UCSD-AML1 (cell line): ENCODE data around the gene MAPKAPK3.
"Not testable (repeated sequence)": the region's sequence is repeated elsewhere in the genome, so short reads cannot be mapped to it uniquely, and the experiment has no call there.

Experiments
- DNase-seq: peaks from one replicate; lab custom pipeline; 2025; ENCODE audit not compliant: unreplicated experiment; lab: John Stamatoyannopoulos, UW

MAPKAPK3 gene

GRCh38 chr3:50655009-50655830, 38.3 kb downstream of the MAPKAPK3 start:
- DNase-seq, result no peak

- no peak for DNase-seq
These were observed 39.7 kb downstream of the MAPKAPK3 start for GRCh38 chr3:50656417-50657195.

GRCh38 chr3:50657407-50657806, 40.5 kb downstream of the MAPKAPK3 start:
- DNase-seq, result no peak

GRCh38 chr3:50657816-50658215, 40.9 kb downstream of the MAPKAPK3 start:
- no peak for DNase-seq

- no peak for DNase-seq
These were observed 41.5 kb downstream of the MAPKAPK3 start for GRCh38 chr3:50658416-50658815.

- no peak for DNase-seq
These were observed 41.9 kb downstream of the MAPKAPK3 start for GRCh38 chr3:50658831-50659230.

GRCh38 chr3:50660386-50660785, 43.4 kb downstream of the MAPKAPK3 start:
- no peak for DNase-seq

- no peak for DNase-seq
These were observed 44.4 kb downstream of the MAPKAPK3 start for GRCh38 chr3:50661321-50661837.

GRCh38 chr3:50662408-50662807, 45.5 kb downstream of the MAPKAPK3 start:
- no peak for DNase-seq

- DNase-seq, result no peak
These were observed 48.3 kb downstream of the MAPKAPK3 start for GRCh38 chr3:50665081-50665840.

GRCh38 chr3:50665841-50666115, 48.8 kb downstream of the MAPKAPK3 start:
- DNase-seq, result not testable (repeated sequence)

- DNase-seq, result no peak
These were observed 49.9 kb downstream of the MAPKAPK3 start for GRCh38 chr3:50666837-50667236.

GRCh38 chr3:50671331-50671730, 54.4 kb downstream of the MAPKAPK3 start:
- DNase-seq, result no peak

GRCh38 chr3:50672656-50673055, 55.7 kb downstream of the MAPKAPK3 start:
- DNase-seq, result no peak

GRCh38 chr3:50673931-50674330, 57.0 kb downstream of the MAPKAPK3 start:
- DNase-seq, result no peak

- peak; percentile 53 for DNase-seq
These were observed 57.6 kb downstream of the MAPKAPK3 start, which contains the start of gene DOCK3 for GRCh38 chr3:50674349-50675178. TSS of gene DOCK3 (plus strand) at chr3:50674927. CDS start at chr3:50675264, 337 bp downstream.

GRCh38 chr3:50675179-50676030, 58.5 kb downstream of the MAPKAPK3 start:
- DNase-seq, result no peak

GRCh38 chr3:50676031-50676705, 59.2 kb downstream of the MAPKAPK3 start:
- no peak for DNase-seq

- DNase-seq, result no peak
These were observed 70.3 kb downstream of the MAPKAPK3 start for GRCh38 chr3:50687127-50687751.
